ENCODE results near the gene ALDOC.

- TF ChIP-seq CTCF (IDR thresholded peaks at IDR 0.05 in 8 of 11, conservative IDR thresholded peaks at IDR 0.05 in 3 of 11) (no peak), POLR2A (IDR thresholded peaks at IDR 0.05) (no peak)
Measured at GRCh38 chr17:28547096-28547622, 29.5 kb downstream of the ALDOC start.
